ENCODE results near the gene GAL. TPM values are rescaled to one million over a fixed set of nuclear protein-coding genes. Genes with fewer than 3 reads are reported as not detected.

Gene GAL
- total and polyA plus RNA-seq, 2 of the 8 experiments (the other 6 are each of a cell fraction or from before 2014, with no cell fraction given) = 81.8 to 233 TPM

- no peak overlapping the region for H3K4me3 ChIP-seq (ENCODE audit: extremely low read depth in 1 of 4, insufficient read depth in 2 of 4, low read depth in 3 of 4, low read length in 4 of 4)
- no peaks in the 10 kb centered on the region for H3K27me3 ChIP-seq (replicated peaks in 1 of 4; ENCODE audit: control insufficient read depth in 3 of 4, extremely low read depth in 1 of 4, insufficient read depth in 3 of 4, low read length in 3 of 4)
- H4K91ac ChIP-seq (replicated peaks; ENCODE audit: insufficient read length, low read length) = no peak overlapping the region
- no peak overlapping the region for H3K27ac ChIP-seq (ENCODE audit: low read depth, low read length)
- H4K8ac ChIP-seq (ENCODE audit: extremely low read depth, insufficient read depth, low read length) = no peak overlapping the region
- no peak overlapping the region for H3K4me2 ChIP-seq (ENCODE audit: insufficient read depth in 1 of 2, low read depth in 2 of 2, low read length in 2 of 2)
- peaks cover 0 to 4% (median 1%) of the 10 kb centered on the region in 4 experiments; a peak in 3 of 7 replicates for H3K4me1 ChIP-seq (replicated peaks in 1 of 4; ENCODE audit: control insufficient read depth in 3 of 4, insufficient read depth in 4 of 4, low read length in 3 of 4)
- no peak overlapping the region for H2BK20ac ChIP-seq (ENCODE audit: low read length)
- ChIA-PET CTCF (ENCODE audit: partially characterized antibody) (interaction anchor here (0.7 kb wide), 1 partner anchor 57 kb away, joined by 3 read pairs; no protein-coding TSS in a partner anchor), POLR2A (ENCODE audit: partially characterized antibody) (interaction anchor here (1.3 kb wide), 1 partner anchor 17 kb away, joined by 3 read pairs; no protein-coding TSS in a partner anchor)
- H2AK5ac ChIP-seq (ENCODE audit: low read depth, low read length) = no peak overlapping the region
- H3K79me2 ChIP-seq (ENCODE audit: control insufficient read depth in 1 of 2, insufficient read depth in 2 of 2, low read length in 2 of 2) = no peaks in the 10 kb centered on the region
- H3K56ac ChIP-seq (replicated peaks; ENCODE audit: insufficient read length, low read depth, low read length) = no peak overlapping the region
- no peak overlapping the region for H3K9ac ChIP-seq (replicated peaks in 1 of 4; ENCODE audit: extremely low read depth in 1 of 4, low read depth in 3 of 4, low read length in 3 of 4)
- H3K23me2 ChIP-seq (ENCODE audit: low read depth, low read length) = no peaks in the 10 kb centered on the region; the same call in 1 of the 2 replicates
- DNase-seq (ENCODE audit: low read depth in 1 of 2, low spot score in 2 of 2) (no peak), FAIRE-seq (no peak)
- no peak overlapping the region for H3K4ac ChIP-seq (replicated peaks; ENCODE audit: insufficient read length, low read depth, low read length)
- no peak overlapping the region for H3K18ac ChIP-seq (ENCODE audit: extremely low read depth, low read length)
- H3K14ac ChIP-seq (ENCODE audit: insufficient read length) = no peak overlapping the region
- H4K5ac ChIP-seq (ENCODE audit: insufficient read length, low read depth, low read length) = no peak overlapping the region
- no peak overlapping the region for H3K23ac ChIP-seq (ENCODE audit: insufficient read length)
- H3K9me3 ChIP-seq (ENCODE audit: insufficient read depth in 2 of 2, low read depth in 1 of 2, low read length in 1 of 2) = no peaks in the 10 kb centered on the region; a peak in 1 of 4 replicates
- H2BK120ac ChIP-seq (replicated peaks; ENCODE audit: low read depth, low read length) = no peak overlapping the region
- no peak overlapping the region for H2BK5ac ChIP-seq (ENCODE audit: low read depth, low read length)
- no peaks in the 10 kb centered on the region for H3K79me1 ChIP-seq (ENCODE audit: low read depth, low read length)
- no peak overlapping the region for H2BK12ac ChIP-seq (ENCODE audit: low read depth, low read length)
- WGBS, 2 experiments (ENCODE audit: extremely low coverage in 1 of 2, insufficient coverage in 1 of 2, insufficient read length in 1 of 2, insufficient replicate concordance in 2 of 2, low coverage in 1 of 2, low lambda C conversion rate in 2 of 2, missing lambda C conversion rate in 1 of 2) = 72 to 100% methylated on average over 2 to 5 of the region's 15 CpGs
- no peaks in the 10 kb centered on the region for H3K36me3 ChIP-seq (ENCODE audit: control insufficient read depth in 2 of 4, insufficient read depth in 4 of 4, low read length in 3 of 4)
- H4K20me1 ChIP-seq (replicated peaks in 1 of 2; ENCODE audit: control insufficient read depth in 1 of 2, insufficient read depth in 2 of 2, low read length in 2 of 2) = no peaks in the 10 kb centered on the region
- H2AFZ ChIP-seq (ENCODE audit: low read length) = no peak overlapping the region
- H2BK15ac ChIP-seq (ENCODE audit: low read length) = no peak overlapping the region
- no peak for TF ChIP-seq POLR2A (IDR thresholded peaks at IDR 0.05; ENCODE audit: control extremely low read depth in 1 of 2, low read depth in 2 of 2, low read length in 2 of 2)
- no peak for TF ChIP-seq RFX5 (IDR thresholded peaks at IDR 0.05; ENCODE audit: borderline replicate concordance, low read depth, low read length)
- no peak for TF ChIP-seq CTCF (IDR thresholded peaks at IDR 0.05; ENCODE audit: control extremely low read depth in 1 of 3, insufficient read depth in 1 of 3, low read depth in 1 of 3, low read length in 3 of 3)
- no peak for TF ChIP-seq RXRA (IDR thresholded peaks at IDR 0.05; ENCODE audit: insufficient read depth, low read depth, low read length)
- TF ChIP-seq BACH1 (IDR thresholded peaks at IDR 0.05; ENCODE audit: low read length) = no peak
- no peak for TF ChIP-seq CBX5 (IDR thresholded peaks at IDR 0.05; ENCODE audit: low read depth, low read length)
- TF ChIP-seq NANOG (IDR thresholded peaks at IDR 0.05; ENCODE audit: insufficient read depth, low read depth, low read length, poor library complexity, severe bottlenecking) = no peak
- no peak for TF ChIP-seq SIRT6 (IDR thresholded peaks at IDR 0.05; ENCODE audit: low read length)
- no peak for TF ChIP-seq MAFK (IDR thresholded peaks at IDR 0.05; ENCODE audit: low read depth, low read length)
- no peak for TF ChIP-seq TCF12 (IDR thresholded peaks at IDR 0.05; ENCODE audit: low read depth, low read length)
Observed at GRCh38 chr11:68666849-68667248, 17.5 kb upstream of the GAL start.
